Stomach (tissue), 4 donors: ENCODE measurements around the gene ELAVL1.

Experiments used
- EP300 ChIP-seq: sonication (generic); formaldehyde crosslinking; IDR thresholded peaks from one replicate; pipeline ENCODE4 v1.6.1; 2017; ENCODE audit warnings: antibody characterized with exemption
- POLR2AphosphoS5 ChIP-seq, 3 donors: sonication (generic); formaldehyde crosslinking; IDR thresholded peaks; one replicate each; pipeline ENCODE4 v1.6.1; 2016; ENCODE audit warnings: antibody characterized with exemption in 3 of 3
- TF ChIP-seq, protein P1 (sequence below), 7 experiments: fragments of 450-650 bp in 4 of 7; fragments of 200-600 bp in 3 of 7; sonication (generic) in 3 of 7; IDR thresholded peaks; one replicate each; pipeline ENCODE4 v1.5.1; 2016 to 2019; ENCODE audit warnings: antibody characterized with exemption in 7 of 7, control low read depth in 2 of 7, mild to moderate bottlenecking in 1 of 7

DNA sequence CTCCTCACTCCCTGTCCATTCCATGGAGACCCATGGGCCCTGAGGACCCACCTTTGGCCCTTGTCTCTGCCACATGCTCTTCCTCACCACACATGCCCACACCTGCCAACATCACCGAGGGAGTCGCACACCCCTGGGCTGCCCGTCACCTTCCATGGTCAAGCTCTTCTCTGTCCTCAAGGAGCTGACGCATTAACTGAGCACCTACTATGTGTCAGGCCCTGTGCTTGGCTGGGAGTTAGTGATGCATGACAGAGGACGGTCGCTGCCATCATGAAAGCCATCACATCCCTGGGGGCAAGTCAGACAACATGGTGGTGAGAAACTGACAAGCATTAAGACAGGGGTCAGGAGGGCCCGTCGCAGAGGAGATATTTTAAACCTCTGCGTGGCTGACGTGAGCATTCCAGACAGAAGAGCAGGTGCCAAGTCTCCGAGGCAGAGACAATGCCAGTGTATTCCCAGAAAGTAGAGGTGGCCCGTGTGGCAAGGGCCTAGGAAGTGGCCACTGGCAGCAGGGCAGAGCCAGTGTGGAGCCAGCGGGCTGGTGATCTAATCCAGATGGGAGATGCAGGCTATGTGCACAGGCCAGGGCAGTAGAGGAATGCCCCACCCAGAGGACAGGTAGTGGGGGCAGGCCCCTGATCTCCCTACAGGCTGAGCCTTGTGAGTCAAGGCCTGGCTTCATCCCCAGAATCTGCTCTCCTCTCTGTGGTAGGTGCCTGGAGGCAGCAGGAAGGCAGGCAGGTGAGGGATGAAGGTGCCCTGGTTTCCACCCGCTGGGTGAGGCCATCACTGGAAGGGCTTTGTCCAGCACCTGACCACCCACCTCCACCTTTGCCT lies 21.2 kb downstream of the ELAVL1 start:
- TF ChIP-seq EP300 (no peak), POLR2AphosphoS5 (IDR thresholded peaks at IDR 0.05) (no peak)
- TF ChIP-seq, protein P1, sequence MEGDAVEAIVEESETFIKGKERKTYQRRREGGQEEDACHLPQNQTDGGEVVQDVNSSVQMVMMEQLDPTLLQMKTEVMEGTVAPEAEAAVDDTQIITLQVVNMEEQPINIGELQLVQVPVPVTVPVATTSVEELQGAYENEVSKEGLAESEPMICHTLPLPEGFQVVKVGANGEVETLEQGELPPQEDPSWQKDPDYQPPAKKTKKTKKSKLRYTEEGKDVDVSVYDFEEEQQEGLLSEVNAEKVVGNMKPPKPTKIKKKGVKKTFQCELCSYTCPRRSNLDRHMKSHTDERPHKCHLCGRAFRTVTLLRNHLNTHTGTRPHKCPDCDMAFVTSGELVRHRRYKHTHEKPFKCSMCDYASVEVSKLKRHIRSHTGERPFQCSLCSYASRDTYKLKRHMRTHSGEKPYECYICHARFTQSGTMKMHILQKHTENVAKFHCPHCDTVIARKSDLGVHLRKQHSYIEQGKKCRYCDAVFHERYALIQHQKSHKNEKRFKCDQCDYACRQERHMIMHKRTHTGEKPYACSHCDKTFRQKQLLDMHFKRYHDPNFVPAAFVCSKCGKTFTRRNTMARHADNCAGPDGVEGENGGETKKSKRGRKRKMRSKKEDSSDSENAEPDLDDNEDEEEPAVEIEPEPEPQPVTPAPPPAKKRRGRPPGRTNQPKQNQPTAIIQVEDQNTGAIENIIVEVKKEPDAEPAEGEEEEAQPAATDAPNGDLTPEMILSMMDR (IDR thresholded peaks at IDR 0.05): no peak
